Measurements from ENCODE around the gene QTRT2. TPM values are rescaled to one million over a fixed set of nuclear protein-coding genes. Genes with fewer than 3 reads are reported as not detected.

QTRT2 gene
- total and polyA plus RNA-seq, 9 of the 15 experiments (the other 6 are each of a cell fraction or from before 2014, with no cell fraction given): 10.2 to 25.1 (median 17.3) TPM

DNA sequence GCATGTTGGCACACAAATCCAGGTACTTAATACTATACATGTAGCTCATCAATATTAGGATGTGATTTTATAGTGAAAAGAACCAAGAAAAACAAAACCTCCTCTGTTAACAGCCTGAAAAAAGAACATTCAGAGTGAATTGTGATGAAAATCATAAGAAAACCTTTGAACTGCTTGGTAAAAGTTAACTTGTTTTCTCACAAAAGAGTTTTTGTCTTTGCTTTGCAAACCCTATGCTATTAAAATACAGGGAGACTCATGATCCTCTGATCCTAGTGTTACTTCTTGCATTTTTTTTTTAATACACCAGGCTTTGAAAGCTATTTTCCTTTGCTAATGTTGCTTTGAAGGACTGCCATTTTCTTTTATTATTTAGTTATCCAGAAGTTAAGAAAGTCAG is 23.7 kb downstream of the QTRT2 start (continued):
- TF ChIP-seq, protein P1, sequence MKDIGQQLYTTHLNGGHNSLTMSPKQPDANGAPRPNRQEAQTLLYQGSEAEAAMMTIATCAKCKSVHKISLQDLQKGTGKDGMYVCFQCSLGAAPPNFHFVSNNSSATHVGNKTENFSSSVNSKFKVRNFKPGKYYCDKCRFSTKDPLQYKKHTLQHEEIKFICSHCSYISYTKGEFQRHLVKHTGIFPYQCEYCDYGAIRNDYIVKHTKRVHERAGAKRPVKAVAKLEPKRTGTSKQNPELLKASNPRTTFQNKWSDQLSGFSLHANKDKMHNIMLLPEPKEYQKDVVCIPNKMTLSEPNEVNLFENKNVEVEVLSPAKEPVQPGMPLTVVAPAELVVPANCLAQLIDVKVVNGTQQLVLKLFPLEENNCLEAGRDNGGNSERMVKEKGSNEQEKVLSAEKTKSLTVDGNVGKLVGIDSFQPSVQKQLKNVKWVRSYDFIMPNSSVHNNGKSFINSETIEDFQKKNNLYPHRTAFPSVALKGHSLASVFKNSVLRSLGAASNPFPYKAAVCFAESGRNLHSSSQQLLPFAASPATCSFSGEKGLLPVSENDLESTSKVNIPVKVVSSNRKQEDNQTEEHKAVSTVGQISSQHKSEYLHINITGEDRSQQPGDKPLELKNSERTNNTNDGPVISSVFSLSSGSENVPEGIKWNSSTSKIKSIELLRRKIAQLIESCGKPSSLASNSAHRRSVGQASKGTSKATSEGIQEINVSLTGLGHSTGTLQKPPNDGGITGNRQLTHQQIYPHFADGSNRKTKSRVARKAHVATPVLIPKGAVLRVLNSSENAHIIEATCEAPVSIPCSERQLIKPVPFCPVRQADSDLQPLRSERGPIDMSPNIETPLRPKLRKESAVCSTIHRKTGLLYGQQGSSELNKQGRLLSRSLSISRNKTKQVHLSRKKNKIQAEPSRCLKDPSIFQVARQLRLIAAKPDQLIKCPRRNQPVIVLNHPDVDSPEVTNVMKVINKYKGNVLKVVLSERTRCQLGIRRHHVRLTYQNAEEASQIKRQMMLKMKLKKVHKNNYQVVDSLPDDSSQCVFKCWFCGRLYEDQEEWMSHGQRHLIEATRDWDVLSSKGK (CRISPR knock-in tag; IDR thresholded peaks at IDR 0.05): no peak

DNA sequence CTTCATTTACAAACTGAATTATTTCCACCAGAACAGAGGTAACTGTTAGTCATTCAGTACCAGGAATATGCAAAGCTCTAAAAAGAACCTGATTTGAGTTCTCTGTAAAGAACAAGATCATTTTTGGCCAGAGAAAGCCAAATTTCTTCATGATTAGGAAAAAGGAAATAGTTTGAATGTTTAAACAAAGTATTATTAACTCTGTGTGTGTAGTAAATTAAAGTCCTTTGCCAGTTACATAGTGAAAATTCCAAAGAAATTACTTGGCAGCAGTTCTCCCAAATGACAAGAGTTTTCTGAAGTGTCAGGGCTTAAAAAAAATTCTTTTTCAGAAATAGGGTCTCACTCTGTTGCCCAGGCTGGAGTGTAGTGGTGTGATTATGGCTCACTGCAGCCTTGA is 24.5 kb downstream of the QTRT2 start:
- intact Hi-C loops (cut with micrococcal nuclease) (no loop called here), in situ Hi-C loops (cut with MboI) (no loop called here)
- Histone ChIP-seq H3K27me3 (ENCODE audit: control insufficient read depth in 2 of 2, insufficient read depth in 2 of 2, low read length in 2 of 2) (no peaks in the 10 kb centered on the region), H3K9me3 (replicated peaks; ENCODE audit: control insufficient read depth, insufficient read depth, low read depth, low read length) (no peaks in the 10 kb centered on the region), H3K27ac (ENCODE audit: extremely low read depth, low read depth, low read length) (no peak overlapping the region), H3K9me1 (ENCODE audit: control insufficient read depth, insufficient read depth, low read length) (no peaks in the 10 kb centered on the region), H3K79me2 (ENCODE audit: control insufficient read depth, insufficient read depth, low read length) (no peaks in the 10 kb centered on the region), H4K20me1 (replicated peaks; ENCODE audit: control insufficient read depth, insufficient read depth, low read length) (no peaks in the 10 kb centered on the region), H3K36me3 (ENCODE audit: control insufficient read depth, insufficient read depth, low read length) (peaks cover 79% of the 10 kb centered on the region; the same call in 2 of the 3 replicates), H3K4me1 (replicated peaks in 1 of 2; ENCODE audit: control insufficient read depth in 2 of 2, insufficient read depth in 2 of 2, low read length in 2 of 2) (no peaks in the 10 kb centered on the region), H3K4me3 (no peak overlapping the region), H2AFZ (ENCODE audit: low read depth, low read length) (no peak overlapping the region), H3K4me2 (ENCODE audit: insufficient read depth, low read length) (no peak overlapping the region), H3K9ac (ENCODE audit: insufficient read depth in 1 of 2, low read depth in 2 of 2, low read length in 2 of 2) (no peak overlapping the region)
- DNase-seq (ENCODE audit: extremely low read depth in 1 of 4, low spot score in 3 of 4): no peak
- no peak for FAIRE-seq
- CTCF ChIA-PET (ENCODE audit: low intra/inter-chr PET ratio): no interaction called here
- ATAC-seq: no peak
- TF ChIP-seq, protein P2, sequence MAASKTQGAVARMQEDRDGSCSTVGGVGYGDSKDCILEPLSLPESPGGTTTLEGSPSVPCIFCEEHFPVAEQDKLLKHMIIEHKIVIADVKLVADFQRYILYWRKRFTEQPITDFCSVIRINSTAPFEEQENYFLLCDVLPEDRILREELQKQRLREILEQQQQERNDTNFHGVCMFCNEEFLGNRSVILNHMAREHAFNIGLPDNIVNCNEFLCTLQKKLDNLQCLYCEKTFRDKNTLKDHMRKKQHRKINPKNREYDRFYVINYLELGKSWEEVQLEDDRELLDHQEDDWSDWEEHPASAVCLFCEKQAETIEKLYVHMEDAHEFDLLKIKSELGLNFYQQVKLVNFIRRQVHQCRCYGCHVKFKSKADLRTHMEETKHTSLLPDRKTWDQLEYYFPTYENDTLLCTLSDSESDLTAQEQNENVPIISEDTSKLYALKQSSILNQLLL (CRISPR knock-in tag; IDR thresholded peaks at IDR 0.05; ENCODE audit: borderline replicate concordance): no peak
- TF ChIP-seq NCOA2 (IDR thresholded peaks at IDR 0.05; ENCODE audit: partially characterized antibody in 2 of 2) (no peak), TBL1XR1 (IDR thresholded peaks at IDR 0.05; ENCODE audit: low read length in 2 of 2) (no peak), ZNF134 (CRISPR knock-in tag; conservative IDR thresholded peaks at IDR 0.05) (no peak), PYGO2 (tag; IDR thresholded peaks at IDR 0.05) (no peak), MCM3 (IDR thresholded peaks at IDR 0.05) (no peak), ZBED1 (IDR thresholded peaks at IDR 0.05) (no peak)
- TF ChIP-seq, protein P3, sequence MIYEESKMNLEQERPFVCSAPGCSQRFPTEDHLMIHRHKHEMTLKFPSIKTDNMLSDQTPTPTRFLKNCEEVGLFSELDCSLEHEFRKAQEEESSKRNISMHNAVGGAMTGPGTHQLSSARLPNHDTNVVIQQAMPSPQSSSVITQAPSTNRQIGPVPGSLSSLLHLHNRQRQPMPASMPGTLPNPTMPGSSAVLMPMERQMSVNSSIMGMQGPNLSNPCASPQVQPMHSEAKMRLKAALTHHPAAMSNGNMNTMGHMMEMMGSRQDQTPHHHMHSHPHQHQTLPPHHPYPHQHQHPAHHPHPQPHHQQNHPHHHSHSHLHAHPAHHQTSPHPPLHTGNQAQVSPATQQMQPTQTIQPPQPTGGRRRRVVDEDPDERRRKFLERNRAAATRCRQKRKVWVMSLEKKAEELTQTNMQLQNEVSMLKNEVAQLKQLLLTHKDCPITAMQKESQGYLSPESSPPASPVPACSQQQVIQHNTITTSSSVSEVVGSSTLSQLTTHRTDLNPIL (CRISPR knock-in tag; IDR thresholded peaks at IDR 0.05): no peak
- TF ChIP-seq, protein P4, sequence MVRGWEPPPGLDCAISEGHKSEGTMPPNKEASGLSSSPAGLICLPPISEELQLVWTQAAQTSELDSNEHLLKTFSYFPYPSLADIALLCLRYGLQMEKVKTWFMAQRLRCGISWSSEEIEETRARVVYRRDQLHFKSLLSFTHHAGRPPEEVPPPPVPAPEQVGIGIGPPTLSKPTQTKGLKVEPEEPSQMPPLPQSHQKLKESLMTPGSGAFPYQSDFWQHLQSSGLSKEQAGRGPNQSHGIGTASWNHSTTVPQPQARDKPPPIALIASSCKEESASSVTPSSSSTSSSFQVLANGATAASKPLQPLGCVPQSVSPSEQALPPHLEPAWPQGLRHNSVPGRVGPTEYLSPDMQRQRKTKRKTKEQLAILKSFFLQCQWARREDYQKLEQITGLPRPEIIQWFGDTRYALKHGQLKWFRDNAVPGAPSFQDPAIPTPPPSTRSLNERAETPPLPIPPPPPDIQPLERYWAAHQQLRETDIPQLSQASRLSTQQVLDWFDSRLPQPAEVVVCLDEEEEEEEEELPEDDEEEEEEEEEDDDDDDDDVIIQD (CRISPR knock-in tag; IDR thresholded peaks at IDR 0.05): no peak
- no TSS peak for BruUV-seq (replicated peaks)
- POLR2A ChIA-PET: no interaction called here

Measured in K562 (cell line).